Measurements from ENCODE around the gene GPR39. TPM values are rescaled to one million over a fixed set of nuclear protein-coding genes. Genes with fewer than 3 reads are reported as not detected.

The GPR39 gene
- total and polyA plus RNA-seq, 7 donors = 0.05 to 0.08 TPM; not detected in 5

GRCh38 chr2:132449868-132450267 is 33.3 kb downstream of the GPR39 start:
- no peaks in the 10 kb centered on the region for H3K4me1 ChIP-seq
- no peak overlapping the region for H3K27ac ChIP-seq
- TF ChIP-seq CTCF (IDR thresholded peaks at IDR 0.05) = no peak
- intact Hi-C loops (cut with DNase I) = no loop called here
- peaks cover 6% of the 10 kb centered on the region for H3K9me3 ChIP-seq
- 80 to 94% (median 87%) methylated on average over 1 of the region's 1 CpG for WGBS, 3 donors
- H3K36me3 ChIP-seq (ENCODE audit: insufficient read depth in 1 of 2, low read depth in 1 of 2) = no peaks in the 10 kb centered on the region
- no peak overlapping the region for H3K4me3 ChIP-seq
- no peak for ATAC-seq
- peaks cover 0 to 2% (median 0%) of the 10 kb centered on the region in 3 donors for H3K27me3 ChIP-seq (ENCODE audit: insufficient read depth in 3 of 3, low read length in 2 of 3)
- DNase-seq = no peak

- no peaks in the 10 kb centered on the region for H3K9me3 ChIP-seq
- H3K27ac ChIP-seq = no peak overlapping the region
- no peaks in the 10 kb centered on the region for H3K36me3 ChIP-seq (ENCODE audit: insufficient read depth in 1 of 2, low read depth in 1 of 2)
- no peak for DNase-seq
- 38 to 44% (median 42%) methylated on average over 4 of the region's 4 CpGs for WGBS, 3 donors
- no peaks in the 10 kb centered on the region for H3K27me3 ChIP-seq (ENCODE audit: insufficient read depth in 3 of 3, low read length in 2 of 3)
- no peak overlapping the region for H3K4me3 ChIP-seq
- intact Hi-C loops (cut with DNase I) = no loop called here
- no peak for ATAC-seq
- no peak for TF ChIP-seq CTCF (IDR thresholded peaks at IDR 0.05)
- no peaks in the 10 kb centered on the region for H3K4me1 ChIP-seq
Measured at GRCh38 chr2:132460781-132461180, 44.2 kb downstream of the GPR39 start.

GRCh38 chr2:132462236-132462635 is 45.6 kb downstream of the GPR39 start:
- Histone ChIP-seq H3K4me1 (no peaks in the 10 kb centered on the region), H3K9me3 (peaks cover 12% of the 10 kb centered on the region), H3K36me3 (ENCODE audit: insufficient read depth in 1 of 2, low read depth in 1 of 2) (no peaks in the 10 kb centered on the region), H3K27ac (no peak overlapping the region), H3K4me3 (no peak overlapping the region), H3K27me3 (ENCODE audit: insufficient read depth in 3 of 3, low read length in 2 of 3) (no peaks in the 10 kb centered on the region)
- 35 to 57% (median 50%) methylated on average over 1 of the region's 1 CpG for WGBS, 3 donors
- no peak for DNase-seq
- no peak for ATAC-seq
- intact Hi-C loops (cut with DNase I) = no loop called here
- TF ChIP-seq CTCF (IDR thresholded peaks at IDR 0.05) = no peak

- TF ChIP-seq CTCF (IDR thresholded peaks at IDR 0.05) = no peak
- no peak overlapping the region for H3K27ac ChIP-seq
- peaks cover 12% of the 10 kb centered on the region for H3K9me3 ChIP-seq
- intact Hi-C loops (cut with DNase I) = no loop called here
- H3K27me3 ChIP-seq (ENCODE audit: insufficient read depth in 3 of 3, low read length in 2 of 3) = no peaks in the 10 kb centered on the region
- H3K36me3 ChIP-seq (ENCODE audit: insufficient read depth in 1 of 2, low read depth in 1 of 2) = no peaks in the 10 kb centered on the region
- H3K4me1 ChIP-seq = no peaks in the 10 kb centered on the region
- DNase-seq (no peak), ATAC-seq (no peak)
- WGBS, 3 donors = 67 to 75% (median 71%) methylated on average over 4 of the region's 4 CpGs
- H3K4me3 ChIP-seq = no peak overlapping the region
Measured at GRCh38 chr2:132463719-132464118, 47.1 kb downstream of the GPR39 start.

- H3K4me3 ChIP-seq = no peak overlapping the region
- no peaks in the 10 kb centered on the region for H3K4me1 ChIP-seq
- 67 to 77% (median 76%) methylated on average over 1 of the region's 1 CpG for WGBS, 3 donors
- DNase-seq (no peak), ATAC-seq (no peak)
- H3K27ac ChIP-seq = no peak overlapping the region
- no peak for TF ChIP-seq CTCF (IDR thresholded peaks at IDR 0.05)
- H3K27me3 ChIP-seq (ENCODE audit: insufficient read depth in 3 of 3, low read length in 2 of 3) = no peaks in the 10 kb centered on the region
- no peaks in the 10 kb centered on the region for H3K36me3 ChIP-seq (ENCODE audit: insufficient read depth in 1 of 2, low read depth in 1 of 2)
- peaks cover 12% of the 10 kb centered on the region for H3K9me3 ChIP-seq
- intact Hi-C loops (cut with DNase I) = no loop called here
Measured at GRCh38 chr2:132465917-132466316, 49.3 kb downstream of the GPR39 start.
